OCI-LY3 (cell line): ENCODE data around the gene METTL6.

ENCODE experiments used
- EZH2phosphoT487 ChIP-seq: fragments of 200-600 bp; shearing (Covaris generic); IDR thresholded peaks from 2 replicates; pipeline ENCODE4 v1.6.1; 2018; ENCODE audit warnings: antibody characterized with exemption, mixed run types, low read depth
- TF ChIP-seq, protein P1 (sequence below): fragments of 200-600, 300-600 bp; sonication (generic); IDR thresholded peaks from 2 replicates; pipeline ENCODE4 v1.5.1; 2014; ENCODE audit warnings: antibody characterized with exemption, low read length, low read depth

DNA sequence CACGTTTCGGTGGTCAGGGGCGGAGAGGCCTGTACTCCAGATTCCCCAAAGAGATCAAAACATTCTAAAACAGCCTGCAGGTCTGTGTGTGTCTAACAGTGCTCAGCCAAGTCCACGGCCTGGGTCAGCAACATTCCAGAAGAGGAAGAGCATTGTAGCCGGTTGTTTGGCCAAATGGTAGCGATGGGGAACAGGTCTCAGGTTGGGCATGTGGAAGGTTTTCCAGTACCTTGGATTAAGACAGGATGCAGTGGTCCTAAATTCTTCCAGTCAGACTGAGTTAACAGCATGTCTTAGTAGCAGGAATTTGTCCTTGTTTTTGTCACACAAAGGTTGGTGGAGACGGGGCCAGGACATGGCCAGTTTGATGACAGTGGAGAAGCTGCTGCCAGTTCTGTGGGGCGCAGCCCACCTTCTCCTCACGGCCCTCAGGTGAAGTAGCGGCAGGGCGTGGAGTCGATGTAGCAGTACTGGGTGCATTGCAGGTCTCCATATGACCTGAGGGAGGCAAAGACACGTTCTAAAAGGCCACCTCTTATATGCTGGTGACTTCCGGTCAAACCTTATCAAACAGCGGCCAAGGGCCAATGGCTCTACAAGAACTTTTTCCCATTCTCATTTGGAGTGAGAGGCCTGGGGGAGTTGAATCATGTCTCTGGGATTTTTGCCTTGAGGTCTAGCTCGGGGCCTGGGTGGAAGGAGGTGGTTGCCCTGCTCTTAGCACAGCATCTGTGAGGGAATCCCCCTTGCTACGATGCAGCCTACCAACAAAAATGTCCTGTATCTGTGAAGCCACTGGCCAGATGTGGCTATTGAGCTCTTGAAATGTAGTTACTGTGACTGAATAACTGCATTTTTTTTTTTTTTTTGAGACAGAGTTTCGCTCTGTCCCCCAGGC lies 24.1 kb upstream of the METTL6 start:
- TF ChIP-seq, protein P1, sequence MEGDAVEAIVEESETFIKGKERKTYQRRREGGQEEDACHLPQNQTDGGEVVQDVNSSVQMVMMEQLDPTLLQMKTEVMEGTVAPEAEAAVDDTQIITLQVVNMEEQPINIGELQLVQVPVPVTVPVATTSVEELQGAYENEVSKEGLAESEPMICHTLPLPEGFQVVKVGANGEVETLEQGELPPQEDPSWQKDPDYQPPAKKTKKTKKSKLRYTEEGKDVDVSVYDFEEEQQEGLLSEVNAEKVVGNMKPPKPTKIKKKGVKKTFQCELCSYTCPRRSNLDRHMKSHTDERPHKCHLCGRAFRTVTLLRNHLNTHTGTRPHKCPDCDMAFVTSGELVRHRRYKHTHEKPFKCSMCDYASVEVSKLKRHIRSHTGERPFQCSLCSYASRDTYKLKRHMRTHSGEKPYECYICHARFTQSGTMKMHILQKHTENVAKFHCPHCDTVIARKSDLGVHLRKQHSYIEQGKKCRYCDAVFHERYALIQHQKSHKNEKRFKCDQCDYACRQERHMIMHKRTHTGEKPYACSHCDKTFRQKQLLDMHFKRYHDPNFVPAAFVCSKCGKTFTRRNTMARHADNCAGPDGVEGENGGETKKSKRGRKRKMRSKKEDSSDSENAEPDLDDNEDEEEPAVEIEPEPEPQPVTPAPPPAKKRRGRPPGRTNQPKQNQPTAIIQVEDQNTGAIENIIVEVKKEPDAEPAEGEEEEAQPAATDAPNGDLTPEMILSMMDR = no peak
- no peak for TF ChIP-seq EZH2phosphoT487
